HG03521 (cell line): Measurements from ENCODE around the gene PBX3.

ENCODE experiments used
- ATAC-seq: cut with Tn5 transposase; IDR thresholded peaks from one replicate; pipeline ENCODE4 v1.9.1; 2021; ENCODE audit warnings: mild to moderate bottlenecking, moderate library complexity; ENCODE audit not compliant: unreplicated experiment

The PBX3 gene

GRCh38 chr9:125747053-125747764 is at the start of gene PBX3:
Gene PBX3 (plus strand): TSS chr9:125747373.
- peak; percentile 23 for ATAC-seq

GRCh38 chr9:125699870-125700269 is 47.3 kb upstream of the PBX3 start:
- no peak for ATAC-seq

- ATAC-seq = peak; percentile 70
Observed at GRCh38 chr9:125700791-125701190, 46.4 kb upstream of the PBX3 start.

GRCh38 chr9:125701351-125701750 is 45.8 kb upstream of the PBX3 start:
- ATAC-seq = no peak

DNA sequence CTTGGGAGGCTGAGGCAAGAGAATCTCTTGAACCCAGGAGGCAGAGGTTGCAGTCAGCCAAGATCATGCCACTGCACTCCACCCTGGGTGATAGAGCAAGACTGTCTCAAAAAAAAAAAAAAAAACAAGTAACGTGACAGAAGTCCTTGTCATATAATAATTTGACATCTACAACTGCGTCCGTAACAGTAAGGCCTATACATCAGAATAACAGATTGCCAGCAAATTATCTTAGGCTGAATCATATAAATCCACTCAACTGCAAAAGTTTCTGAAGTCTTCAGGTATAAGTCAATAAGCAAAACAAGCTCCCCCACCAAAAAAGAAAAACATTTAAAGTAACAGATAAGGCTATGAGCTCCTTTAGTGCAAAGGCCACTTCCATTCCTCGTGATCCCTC is 43.5 kb upstream of the PBX3 start:
- no peak for ATAC-seq

DNA sequence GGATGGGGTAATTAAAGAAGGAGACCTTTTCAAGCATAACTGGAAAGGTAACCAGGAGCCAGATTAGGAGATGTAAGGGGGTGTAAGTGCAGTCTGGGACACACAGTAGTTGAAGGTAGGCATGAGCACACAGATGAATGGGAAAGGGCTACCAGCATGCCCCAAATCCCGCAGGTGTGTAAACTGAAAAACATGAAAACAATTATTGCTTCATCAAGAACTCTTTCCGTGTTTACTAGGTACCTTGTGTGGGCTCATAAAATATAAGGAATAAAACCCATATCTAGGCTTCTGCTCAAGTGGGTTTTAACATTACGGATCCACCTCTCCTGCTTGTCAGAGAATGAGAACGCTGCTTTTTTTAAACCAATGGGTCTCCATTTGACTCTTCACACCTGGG is 41.3 kb upstream of the PBX3 start:
- no peak for ATAC-seq

DNA sequence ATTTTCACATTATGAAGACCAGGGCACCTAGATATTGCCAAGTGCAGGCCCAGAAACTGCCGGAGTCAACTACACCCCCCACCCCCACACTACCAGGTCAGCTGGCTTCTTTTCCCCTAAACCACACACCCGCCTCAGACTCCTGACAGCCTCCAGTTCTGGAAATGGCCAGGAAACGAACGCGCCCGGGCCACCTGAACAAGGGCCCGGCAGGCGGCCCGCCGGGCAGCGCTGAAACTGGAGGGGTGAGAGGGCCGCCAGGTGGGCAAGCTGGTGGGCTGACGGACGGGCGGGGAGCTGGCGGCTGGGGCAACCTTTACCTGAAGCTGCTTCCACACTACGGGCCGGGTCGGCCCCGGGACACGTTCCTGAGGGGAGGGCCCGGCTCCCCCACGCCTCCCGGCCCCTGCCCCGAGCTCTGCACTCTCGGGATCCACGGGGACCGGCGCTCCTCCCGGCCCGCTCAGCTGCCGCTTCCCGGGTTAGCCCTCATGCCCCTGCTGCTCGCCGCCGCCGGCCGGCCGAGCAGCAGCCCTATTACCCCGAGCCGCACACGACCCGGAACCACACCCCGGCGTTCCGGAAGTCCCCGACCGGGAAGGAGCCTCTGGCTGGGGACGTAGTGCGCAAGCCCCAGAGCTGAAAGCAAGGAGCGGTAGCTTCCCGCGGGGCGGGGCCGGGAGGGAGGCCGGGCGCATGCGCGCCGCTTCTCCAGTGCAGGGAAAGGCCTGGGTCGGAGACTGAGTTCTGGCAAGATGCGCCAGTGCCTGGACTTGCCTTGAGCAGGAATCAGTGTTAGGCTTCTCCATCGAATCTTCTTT is 40.3 kb upstream of the PBX3 start, which contains the start of gene MAPKAP1:
MAPKAP1 (minus strand) TSS at position 558 of the 821 bp plus-strand sequence. CDS start 34,634 bp downstream, outside the sequence.
- peak; percentile 93 for ATAC-seq

DNA sequence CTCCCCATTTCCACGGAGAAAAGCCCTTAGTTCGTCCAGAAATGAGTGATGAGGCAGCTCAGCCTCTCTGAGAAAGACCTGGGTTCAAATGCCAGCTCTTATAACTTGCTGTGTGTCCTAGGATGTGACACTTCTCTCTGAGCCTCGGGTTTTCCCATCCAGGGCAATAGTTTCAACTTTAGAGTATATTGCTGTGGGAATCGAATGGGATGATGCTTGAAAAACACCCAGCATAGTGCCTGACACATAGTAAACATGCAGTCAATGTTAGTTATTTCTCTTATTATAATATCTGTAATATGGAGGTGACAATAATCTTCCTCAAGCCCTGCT is 39.7 kb upstream of the PBX3 start:
- no peak for ATAC-seq

DNA sequence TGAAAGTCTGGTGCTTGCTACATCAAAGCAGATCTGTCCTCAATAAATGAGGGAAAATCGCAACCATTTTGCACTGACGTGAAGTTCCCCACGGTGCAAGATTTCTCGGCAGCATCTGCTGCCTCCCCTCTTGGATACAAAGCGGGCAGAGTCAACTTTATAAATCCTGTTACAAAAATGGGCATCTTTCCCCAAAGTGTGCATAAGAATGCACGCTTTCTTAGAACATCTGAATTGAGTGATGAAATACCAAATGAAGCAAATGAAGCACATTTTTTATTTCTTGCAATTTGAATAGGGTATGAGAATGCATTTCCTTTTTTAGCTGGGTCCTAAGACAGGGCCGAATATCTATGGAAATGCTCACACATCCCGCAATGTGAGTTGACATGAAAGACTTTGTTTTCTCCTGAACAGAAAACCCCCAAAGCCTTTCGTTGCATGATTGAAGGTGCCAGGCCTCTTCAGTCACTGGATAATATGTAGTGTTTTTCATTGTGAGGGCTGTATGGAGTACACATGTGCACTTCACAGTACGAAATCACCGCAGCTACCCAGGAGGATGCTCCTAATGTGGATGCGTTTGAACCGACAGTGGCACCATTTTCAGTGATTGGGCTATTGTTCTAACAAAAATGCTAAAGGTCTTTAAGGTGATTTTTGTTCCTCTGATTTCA is 20.6 kb upstream of the PBX3 start:
- ATAC-seq = no peak

DNA sequence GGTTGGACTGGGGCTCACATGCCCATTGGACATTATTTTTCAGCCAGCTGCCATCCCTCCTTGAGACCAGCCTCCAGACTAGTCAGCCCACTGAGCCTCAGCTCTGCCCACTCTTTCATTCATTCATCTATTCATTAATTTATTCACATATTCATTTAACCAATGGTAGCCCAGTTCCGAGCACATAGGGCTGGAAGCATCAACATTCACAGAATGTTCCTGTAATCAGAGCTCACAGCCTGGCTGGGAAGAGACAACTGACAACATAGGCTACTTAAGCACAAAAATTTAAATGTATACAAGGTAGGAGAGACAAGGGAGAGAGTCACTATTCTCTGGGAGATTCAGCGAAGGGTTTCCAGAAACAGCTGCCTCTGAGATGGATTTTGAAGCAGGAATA is 17.0 kb upstream of the PBX3 start:
- no peak for ATAC-seq

DNA sequence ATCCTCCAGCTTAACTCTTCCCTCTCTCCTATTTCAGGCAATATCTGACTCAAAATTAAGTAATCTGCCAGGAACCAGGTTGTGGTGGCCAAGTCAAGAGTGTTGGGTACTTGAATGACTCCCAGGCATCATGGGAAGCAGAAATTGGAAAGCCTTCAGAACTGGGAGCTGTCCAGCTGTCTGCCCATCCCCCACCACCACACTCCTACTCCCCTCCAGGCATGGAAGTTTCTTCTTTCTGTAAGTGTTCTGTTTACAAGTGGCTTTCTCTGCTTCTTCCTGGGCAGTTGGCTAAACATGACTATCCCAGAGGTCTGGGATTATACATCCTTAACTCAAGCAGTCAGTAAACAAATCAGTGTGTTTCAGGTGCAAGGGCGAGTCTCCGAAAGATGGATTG is 14.6 kb upstream of the PBX3 start:
- no peak for ATAC-seq

- no peak for ATAC-seq
Observed at GRCh38 chr9:125739436-125739835, 7.7 kb upstream of the PBX3 start.

- no peak for ATAC-seq
Observed at GRCh38 chr9:125742657-125743056, 4.5 kb upstream of the PBX3 start.

DNA sequence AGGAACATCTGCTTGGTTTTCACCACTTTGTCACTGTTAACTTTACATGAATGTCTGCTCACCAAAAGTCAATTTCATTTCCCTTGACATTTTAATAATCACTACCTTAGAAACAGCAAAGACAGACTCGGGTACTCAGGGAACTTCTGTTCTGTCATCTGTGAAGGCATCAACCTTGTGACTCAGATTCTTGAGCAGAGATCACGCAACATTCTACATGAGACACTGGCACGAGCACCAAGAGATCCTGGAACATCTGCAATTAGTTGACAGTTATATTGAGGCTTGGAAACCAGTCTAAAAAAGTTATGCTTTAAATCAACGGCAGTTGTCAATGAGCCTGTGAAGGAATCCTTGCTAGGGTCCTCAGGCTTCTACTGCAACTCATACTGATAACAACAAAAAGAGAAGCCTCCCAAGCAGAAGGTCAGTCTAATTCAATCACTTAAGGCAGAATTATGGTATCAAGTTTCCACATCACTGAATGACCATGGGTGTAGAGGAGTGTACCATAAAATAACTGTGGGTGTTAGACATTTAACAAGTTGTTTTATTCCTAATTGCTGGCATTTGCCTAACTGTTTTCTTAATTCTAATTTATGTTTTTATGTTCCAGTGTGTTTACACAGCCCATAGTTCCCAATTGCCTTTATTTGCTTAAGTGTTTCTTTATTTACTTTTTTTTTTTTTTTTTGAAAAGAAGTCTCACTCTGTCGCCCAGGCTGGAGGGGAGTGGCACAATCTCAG is 3.3 kb upstream of the PBX3 start:
- no peak for ATAC-seq

GRCh38 chr9:125744616-125745015 is 2.6 kb upstream of the PBX3 start:
- ATAC-seq = no peak

DNA sequence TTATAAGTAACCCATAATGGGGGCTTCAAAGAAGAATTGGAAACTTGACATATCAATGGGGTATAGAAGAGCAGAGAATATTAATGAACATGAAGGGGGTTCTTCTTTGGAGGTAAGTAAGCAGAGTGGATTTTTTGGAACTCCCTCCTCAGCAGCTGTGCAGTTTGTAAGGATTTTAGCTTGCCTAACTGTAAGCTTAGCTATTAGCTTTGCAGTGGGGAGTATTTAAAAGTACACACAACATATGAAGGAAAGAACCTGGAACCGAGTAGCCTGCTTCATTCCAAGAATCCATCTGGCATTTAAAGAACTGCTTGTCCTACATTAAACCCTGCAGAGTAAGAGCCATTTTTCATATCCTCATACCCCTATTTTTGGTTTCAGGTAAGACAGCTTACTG is 2.2 kb upstream of the PBX3 start:
- ATAC-seq = no peak

DNA sequence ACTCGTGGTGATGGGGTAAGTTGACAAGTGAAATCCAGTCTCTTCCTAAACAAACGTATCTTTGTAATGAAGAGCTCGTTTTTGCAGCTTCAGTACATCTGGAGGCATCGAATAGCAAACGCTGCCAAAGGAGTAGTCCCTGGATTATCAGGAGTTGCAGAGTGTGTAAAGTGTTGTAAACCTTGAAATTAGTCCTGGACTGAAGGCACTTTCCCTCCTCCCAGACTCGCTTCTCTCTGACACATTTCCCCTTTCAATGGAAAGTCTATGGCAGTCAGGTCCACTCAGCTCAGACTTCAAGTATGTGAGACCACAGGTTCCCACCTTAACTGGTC is 1.5 kb upstream of the PBX3 start:
- ATAC-seq = no peak

- ATAC-seq = peak; percentile 61
Observed at GRCh38 chr9:125746017-125746773, 978 bp upstream of the PBX3 start.

- ATAC-seq = no peak
Observed at GRCh38 chr9:125746774-125747052, 460 bp upstream of the PBX3 start.

GRCh38 chr9:125747765-125748445 is 732 bp downstream of the PBX3 start:
- ATAC-seq = no peak
